MM.1S (cell line): ENCODE results near the gene PTGIS.

Experiments
- DNase-seq: peaks from one replicate; pipeline ENCODE4 v3.0.0-alpha.2; 2015
- H2AFZ ChIP-seq: fragments of 300-600 bp; sonication (generic); 2 replicates; pipeline ENCODE4 v1.6.0; 2016; ENCODE audit warnings: antibody characterized with exemption, low read length
- H3F3A ChIP-seq: fragments of 300-600 bp; sonication (generic); 2 replicates; pipeline ENCODE4 v1.6.1; 2016; ENCODE audit warnings: mild to moderate bottlenecking, antibody characterized with exemption, low read length, moderate library complexity, mixed read lengths; ENCODE audit not compliant: insufficient read depth
- H3K27ac ChIP-seq: fragments of 300-600 bp; sonication (generic); 2 replicates; pipeline ENCODE4 v1.5.1; 2016; ENCODE audit warnings: mild to moderate bottlenecking, low read length
- H3K27me3 ChIP-seq: fragments of 300-600 bp; sonication (generic); replicated peaks from 2 replicates; pipeline ENCODE4 v1.6.0; 2016; ENCODE audit warnings: low read length; ENCODE audit not compliant: insufficient read depth
- H3K36me3 ChIP-seq: fragments of 300-600 bp; sonication (generic); replicated peaks from 2 replicates; pipeline ENCODE4 v1.6.1; 2016; ENCODE audit warnings: mild to moderate bottlenecking, low read length, mixed read lengths; ENCODE audit not compliant: insufficient read depth
- H3K4me1 ChIP-seq: fragments of 300-600 bp; sonication (generic); 2 replicates; pipeline ENCODE4 v1.6.1; 2016; ENCODE audit warnings: low read length, mixed read lengths
- H3K4me2 ChIP-seq: fragments of 300-600 bp; sonication (generic); 2 replicates; pipeline ENCODE4 v1.6.0; 2016; ENCODE audit warnings: low read depth, low read length
- H3K4me3 ChIP-seq: fragments of 300-600 bp; sonication (generic); 2 replicates; pipeline ENCODE4 v1.5.1; 2016; ENCODE audit warnings: low read length, mixed read lengths
- H3K79me2 ChIP-seq: fragments of 300-600 bp; sonication (generic); 2 replicates; pipeline ENCODE4 v1.6.1; 2016; ENCODE audit warnings: mixed run types, low read length, mixed read lengths
- H3K9ac ChIP-seq: fragments of 300-600 bp; sonication (generic); 2 replicates; pipeline ENCODE4 v1.6.1; 2016; ENCODE audit warnings: low read length, mixed read lengths
- H3K9me2 ChIP-seq: fragments of 300-600 bp; sonication (generic); replicated peaks from 2 replicates; pipeline ENCODE4 v1.6.1; 2016; ENCODE audit warnings: mild to moderate bottlenecking, low read length, mixed read lengths; ENCODE audit not compliant: insufficient read depth
- H3K9me3 ChIP-seq: fragments of 300-600 bp; sonication (generic); replicated peaks from 2 replicates; pipeline ENCODE4 v1.6.1; 2016; ENCODE audit warnings: mild to moderate bottlenecking, low read length, mixed read lengths; ENCODE audit not compliant: insufficient read depth
- H4K20me1 ChIP-seq: fragments of 300-600 bp; sonication (generic); 2 replicates; pipeline ENCODE4 v1.6.1; 2016; ENCODE audit warnings: mild to moderate bottlenecking, low read length, moderate library complexity, mixed read lengths; ENCODE audit not compliant: insufficient read depth
- CTCF ChIP-seq: fragments of 300-600 bp; sonication (generic); IDR thresholded peaks from 2 replicates; pipeline ENCODE4 v1.5.1; 2016; ENCODE audit warnings: antibody characterized with exemption, low read length, mixed read lengths
- EZH2 ChIP-seq: fragments of 300-600 bp; sonication (generic); optimal IDR thresholded peaks from 2 replicates; pipeline ENCODE3; 2017; ENCODE audit warnings: low read depth, mild to moderate bottlenecking, antibody characterized with exemption, low read length, mixed read lengths
- EZH2phosphoT487 ChIP-seq: fragments of 300-600 bp; sonication (generic); IDR thresholded peaks from 2 replicates; pipeline ENCODE4 v1.6.1; 2018; ENCODE audit warnings: antibody characterized with exemption, low read length

Gene PTGIS

GRCh38 chr20:49489688-49490087, 78.2 kb downstream of the PTGIS start:
- H4K20me1 ChIP-seq: no peaks in the 10 kb centered on the region
- no peaks in the 10 kb centered on the region for H3K9me2 ChIP-seq
- no peaks in the 10 kb centered on the region for H3K79me2 ChIP-seq
- no peak for DNase-seq
- no peaks in the 10 kb centered on the region for H3F3A ChIP-seq
- H3K27me3 ChIP-seq: peaks cover 4% of the 10 kb centered on the region
- TF ChIP-seq EZH2phosphoT487: no peak
- no peak for TF ChIP-seq EZH2
- TF ChIP-seq CTCF: no peak
- no peak overlapping the region for H2AFZ ChIP-seq
- H3K27ac ChIP-seq: no peak overlapping the region
- no peak overlapping the region for H3K4me3 ChIP-seq
- no peaks in the 10 kb centered on the region for H3K9me3 ChIP-seq
- H3K9ac ChIP-seq: no peak overlapping the region
- H3K4me2 ChIP-seq: no peak overlapping the region
- H3K4me1 ChIP-seq: no peaks in the 10 kb centered on the region
- no peaks in the 10 kb centered on the region for H3K36me3 ChIP-seq

- H3K9ac ChIP-seq: no peak overlapping the region
- TF ChIP-seq CTCF: no peak
- no peak for TF ChIP-seq EZH2
- TF ChIP-seq EZH2phosphoT487: no peak
- no peaks in the 10 kb centered on the region for H3K4me1 ChIP-seq
- H3F3A ChIP-seq: no peaks in the 10 kb centered on the region
- no peaks in the 10 kb centered on the region for H3K9me2 ChIP-seq
- H3K27me3 ChIP-seq: peaks cover 11% of the 10 kb centered on the region
- no peak overlapping the region for H3K27ac ChIP-seq
- no peak for DNase-seq
- no peak overlapping the region for H3K4me2 ChIP-seq
- H3K36me3 ChIP-seq: no peaks in the 10 kb centered on the region
- H3K4me3 ChIP-seq: no peak overlapping the region
- H4K20me1 ChIP-seq: no peaks in the 10 kb centered on the region
- no peaks in the 10 kb centered on the region for H3K79me2 ChIP-seq
- no peak overlapping the region for H2AFZ ChIP-seq
- H3K9me3 ChIP-seq: no peaks in the 10 kb centered on the region
Measured at GRCh38 chr20:49486064-49486463, 81.9 kb downstream of the PTGIS start.

- Histone ChIP-seq H3F3A (no peaks in the 10 kb centered on the region), H3K4me3 (no peak overlapping the region), H3K4me1 (no peaks in the 10 kb centered on the region), H3K4me2 (no peak overlapping the region), H3K9me3 (no peaks in the 10 kb centered on the region), H3K9me2 (no peaks in the 10 kb centered on the region), H3K79me2 (no peaks in the 10 kb centered on the region), H3K36me3 (no peaks in the 10 kb centered on the region), H3K27me3 (peaks cover 11% of the 10 kb centered on the region), H4K20me1 (no peaks in the 10 kb centered on the region), H3K9ac (no peak overlapping the region), H2AFZ (no peak overlapping the region), H3K27ac (no peak overlapping the region)
- TF ChIP-seq CTCF (no peak), EZH2 (no peak), EZH2phosphoT487 (no peak)
- no peak for DNase-seq
Measured at GRCh38 chr20:49485563-49485962, 82.4 kb downstream of the PTGIS start.
